ENCODE data around the gene NOTCH3.
A peak's percentile ranks its signal among the peaks of the same experiment; 100 is the strongest.

Gene NOTCH3

DNA sequence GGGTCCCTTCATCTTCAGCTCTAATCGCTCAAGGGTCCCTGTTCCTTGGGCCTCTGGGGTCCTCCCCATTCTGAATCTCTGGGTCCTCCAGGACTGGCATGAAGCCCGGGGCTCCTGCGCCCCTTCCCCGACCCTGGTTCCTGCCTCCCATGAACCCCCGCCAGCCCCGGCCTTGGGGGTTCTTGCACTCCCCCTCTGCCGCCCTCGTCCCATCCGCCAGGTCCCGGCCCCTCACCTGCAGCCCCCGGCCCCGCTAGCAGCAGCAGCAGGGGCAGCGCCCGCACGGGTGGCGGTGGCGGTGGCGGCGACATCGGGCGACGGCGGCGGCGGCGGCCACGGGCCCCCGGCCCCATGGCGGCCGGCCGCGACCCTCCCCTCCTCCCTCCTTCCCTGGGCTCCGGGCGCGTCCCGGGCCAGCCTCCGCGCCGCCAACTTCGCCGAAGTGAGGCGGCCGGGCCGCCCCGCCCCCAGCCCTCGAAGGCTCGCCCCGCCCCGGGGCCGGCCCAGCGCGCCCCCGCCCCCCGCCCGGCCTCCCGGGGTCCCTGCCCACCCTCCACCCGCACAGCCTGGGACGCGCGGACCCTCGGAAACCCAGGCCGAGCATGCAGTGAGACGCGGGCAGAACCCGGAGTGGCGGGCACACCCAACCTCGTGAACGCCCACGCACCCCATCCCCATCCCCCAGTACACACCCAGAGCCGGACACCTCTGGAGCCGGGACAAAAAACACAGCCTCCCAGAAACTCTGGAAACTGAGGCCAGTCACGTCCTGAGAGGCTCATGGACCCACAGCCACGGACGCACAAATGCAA is at the start of gene NOTCH3:
NOTCH3 (minus strand) TSS at position 443 of the 812 bp plus-strand sequence; CDS start at position 353, 90 bp downstream.
- H3K27ac ChIP-seq, result peak within 1 kb of the TSS; percentile 69 to 99 (median 90)
- peak within 1 kb of the TSS; percentile 40 to 65 (median 56) for H3K4me3 ChIP-seq

DNA sequence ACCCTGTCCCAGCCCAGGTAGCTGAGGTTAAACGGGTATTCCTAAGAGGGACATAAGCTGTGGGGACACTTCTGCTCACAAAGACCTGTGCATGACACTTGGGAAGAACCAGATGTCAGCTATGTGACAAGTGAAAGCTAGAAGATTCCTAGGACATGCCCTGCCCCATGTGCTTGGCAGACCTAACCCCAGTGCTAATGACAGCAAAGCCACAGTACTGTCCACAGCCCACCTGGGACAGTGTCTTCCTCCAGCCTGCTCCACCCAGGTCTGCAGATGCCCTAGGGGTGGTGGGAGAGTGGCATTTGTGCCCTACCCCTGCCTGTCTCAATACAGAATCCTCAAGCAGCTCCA is 49.8 kb upstream of the NOTCH3 start:
- Histone ChIP-seq H3K27ac (peak overlapping the region in 20 of 21 experiments; percentile 21 to 91 (median 77)), H3K4me3 (no peak overlapping the region)

DNA sequence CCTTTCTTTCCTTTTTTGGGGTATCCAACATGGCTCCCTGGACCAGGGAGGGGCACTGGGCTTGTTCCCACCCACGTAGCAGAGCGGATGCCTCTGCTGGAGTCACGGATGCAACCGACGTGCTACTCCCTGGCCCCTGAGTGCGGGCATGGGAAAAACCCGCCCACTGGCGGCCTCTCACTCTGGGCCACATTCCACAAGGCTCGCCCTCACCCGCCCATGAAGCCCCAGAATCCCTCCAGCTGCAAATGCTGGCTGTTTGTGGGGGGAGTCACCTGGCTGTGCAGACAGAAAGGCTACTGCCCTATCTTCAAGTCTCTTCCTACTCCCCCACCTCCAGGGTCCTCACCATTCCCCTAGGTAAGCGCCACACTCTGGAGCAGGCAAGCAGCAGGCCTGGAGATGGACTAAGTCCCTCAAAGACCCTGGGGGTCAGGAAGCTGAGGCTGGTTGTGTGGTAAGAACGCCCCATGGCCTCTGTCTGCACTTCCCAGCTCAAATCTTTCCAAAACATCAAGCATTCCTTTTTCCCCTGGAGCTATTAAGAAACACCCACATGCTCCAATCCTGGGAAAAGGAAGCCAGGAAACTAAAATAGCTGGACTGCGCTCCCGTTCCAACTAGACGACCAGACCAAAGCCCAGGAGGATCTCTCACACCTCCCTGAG is 49.3 kb upstream of the NOTCH3 start:
- Histone ChIP-seq H3K4me3 (no peak overlapping the region), H3K27ac (peak overlapping the region in 20 of 21 experiments; percentile 34 to 91 (median 80))

DNA sequence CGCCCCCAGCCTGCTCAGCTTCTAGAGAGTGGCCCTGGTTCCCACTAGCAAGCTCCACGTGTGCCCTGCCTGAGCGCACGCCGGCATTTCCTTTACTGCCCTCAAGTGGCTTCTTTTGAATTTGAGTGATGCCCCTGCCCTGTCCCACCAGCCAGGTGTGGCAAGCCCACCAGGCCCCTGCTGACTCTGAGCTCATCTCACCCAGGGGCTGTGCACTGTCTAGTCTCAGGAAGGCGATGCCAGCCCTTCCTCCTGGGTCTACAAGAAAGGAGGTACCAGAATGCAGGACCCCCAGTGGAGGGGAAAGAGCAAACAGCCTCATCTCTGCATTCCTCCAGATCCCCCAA is 48.7 kb upstream of the NOTCH3 start:
- H3K27ac ChIP-seq, result peak overlapping the region in 20 of 21 experiments; percentile 47 to 91 (median 78)
- H3K4me3 ChIP-seq, result no peak overlapping the region

DNA sequence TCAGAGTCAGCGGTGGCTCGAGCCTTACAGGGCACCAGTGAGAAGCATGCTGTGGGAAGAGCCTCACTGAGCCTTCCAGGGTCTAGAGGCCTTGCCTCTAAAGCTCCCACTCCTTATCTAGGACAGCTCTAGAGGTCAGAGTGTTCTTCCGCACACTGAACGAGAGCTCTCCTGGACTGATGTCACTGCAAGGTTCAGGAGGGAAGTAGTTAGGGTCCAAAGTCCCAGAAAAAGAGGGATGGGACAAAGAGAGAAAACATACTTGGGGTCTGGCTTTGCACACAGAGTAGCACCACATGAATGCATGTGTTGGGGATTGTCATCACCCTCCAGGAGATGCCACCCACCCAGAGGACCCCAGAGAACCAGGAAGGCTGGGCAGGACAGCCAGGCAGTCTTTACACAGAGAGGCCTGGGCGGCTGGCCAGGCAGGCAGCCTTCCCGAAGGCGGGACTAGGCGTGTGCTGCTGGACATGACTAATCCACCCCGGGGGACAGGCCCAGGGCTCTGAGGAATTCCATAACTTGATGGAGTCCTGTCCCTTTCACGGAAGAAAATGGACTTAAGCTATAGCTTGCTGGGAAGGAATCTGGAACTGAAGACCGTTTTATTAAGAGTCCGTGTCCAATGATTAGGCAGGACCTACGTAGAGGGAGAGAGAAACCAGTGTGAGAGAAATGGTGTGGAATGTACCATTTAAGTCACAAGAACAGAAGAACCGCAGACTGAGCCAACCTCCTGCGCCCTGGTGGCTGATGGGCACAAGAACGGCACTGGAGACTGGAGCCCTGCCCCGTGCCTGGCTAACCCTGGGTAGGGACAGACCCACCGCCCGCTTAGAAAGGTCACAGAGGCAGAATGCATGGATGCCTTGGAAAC is 48.1 kb upstream of the NOTCH3 start:
- no peak overlapping the region for H3K4me3 ChIP-seq
- peak overlapping the region in 20 of 21 experiments; percentile 53 to 91 (median 80) for H3K27ac ChIP-seq

DNA sequence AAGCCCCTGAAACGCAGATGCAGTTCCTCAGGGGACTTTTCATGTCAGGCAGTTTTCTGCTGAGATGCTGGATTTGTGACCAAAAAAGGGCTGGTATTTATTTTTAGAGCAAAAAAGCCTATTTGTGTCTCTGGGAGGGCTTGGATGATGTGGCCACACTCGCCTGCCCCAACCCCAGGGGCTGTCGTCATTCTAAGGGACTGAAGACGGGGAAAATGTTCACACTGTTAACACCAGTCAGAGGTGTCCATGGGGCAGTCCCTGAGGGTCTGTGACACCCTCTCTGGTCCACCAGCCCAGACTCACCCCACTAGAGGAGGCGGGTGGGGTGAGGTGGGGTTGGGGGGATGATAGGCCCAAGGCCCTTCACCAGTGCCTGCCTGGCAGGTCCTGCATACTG is 47.3 kb upstream of the NOTCH3 start:
- Histone ChIP-seq H3K4me3 (no peak overlapping the region), H3K27ac (peak overlapping the region in 20 of 21 experiments; percentile 31 to 91 (median 74))

DNA sequence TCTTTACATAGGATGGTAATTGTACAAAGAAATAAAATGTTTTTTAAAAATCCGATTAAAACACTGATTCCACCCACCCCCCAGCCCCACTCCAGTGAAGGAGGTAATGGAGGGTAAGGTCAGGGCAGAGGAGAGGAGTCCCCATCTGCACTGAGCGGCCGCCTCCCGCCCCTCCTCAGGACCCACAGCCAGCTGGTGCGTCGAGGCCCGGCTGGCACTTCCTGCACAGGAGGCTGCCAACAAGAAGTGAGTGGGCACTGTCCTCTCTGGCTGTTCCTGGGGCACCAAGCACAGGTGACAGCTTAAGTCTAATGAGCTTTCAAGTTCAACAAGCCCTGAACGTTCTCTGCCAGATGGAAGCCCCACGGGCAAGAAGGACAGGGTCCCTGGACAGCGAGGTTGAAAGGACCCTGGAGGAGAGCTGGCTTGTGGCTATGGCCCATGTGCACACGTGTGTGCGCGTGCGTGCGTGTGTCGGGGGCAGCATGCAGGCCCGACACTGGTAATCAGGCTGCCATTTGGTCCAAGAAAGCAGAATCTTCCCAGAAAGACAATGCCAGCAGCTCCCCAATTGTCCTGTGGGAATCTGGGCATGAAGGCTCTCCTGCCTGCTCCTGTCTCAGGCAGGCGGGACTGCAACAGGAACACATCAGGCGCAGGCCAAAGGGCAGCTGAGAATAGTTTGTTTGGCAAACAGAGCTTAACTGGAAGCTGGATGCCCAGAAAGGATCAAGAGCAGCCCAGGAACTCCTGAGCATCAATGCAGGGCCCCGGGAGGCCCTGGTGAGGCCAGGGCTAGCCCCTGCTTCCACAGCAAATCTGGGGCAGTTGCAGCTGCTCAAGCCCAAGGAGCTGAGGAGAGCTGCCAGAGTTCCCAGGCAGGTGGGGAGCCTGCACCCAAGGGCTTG is 46.6 kb upstream of the NOTCH3 start:
- Histone ChIP-seq H3K27ac (peak overlapping the region in 20 of 21 experiments; percentile 7 to 91 (median 74)), H3K4me3 (no peak overlapping the region)

DNA sequence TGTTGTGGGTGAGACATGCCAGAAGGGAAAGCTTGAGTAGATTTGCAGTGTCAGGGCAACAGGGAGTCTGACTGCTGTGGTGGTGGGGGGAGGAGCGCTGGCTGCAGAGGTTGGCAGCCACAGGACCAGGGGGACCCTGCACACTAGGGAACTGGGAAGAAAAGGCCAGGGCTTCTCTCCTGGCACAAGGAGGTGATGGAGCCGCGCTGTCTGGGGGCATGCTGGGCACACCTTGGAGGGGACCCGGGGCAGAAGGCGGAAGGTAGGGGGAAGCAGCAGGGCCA is 45.3 kb upstream of the NOTCH3 start:
- H3K27ac ChIP-seq, result peak overlapping the region in 11 of 21 experiments; percentile 43 to 91 (median 85)

DNA sequence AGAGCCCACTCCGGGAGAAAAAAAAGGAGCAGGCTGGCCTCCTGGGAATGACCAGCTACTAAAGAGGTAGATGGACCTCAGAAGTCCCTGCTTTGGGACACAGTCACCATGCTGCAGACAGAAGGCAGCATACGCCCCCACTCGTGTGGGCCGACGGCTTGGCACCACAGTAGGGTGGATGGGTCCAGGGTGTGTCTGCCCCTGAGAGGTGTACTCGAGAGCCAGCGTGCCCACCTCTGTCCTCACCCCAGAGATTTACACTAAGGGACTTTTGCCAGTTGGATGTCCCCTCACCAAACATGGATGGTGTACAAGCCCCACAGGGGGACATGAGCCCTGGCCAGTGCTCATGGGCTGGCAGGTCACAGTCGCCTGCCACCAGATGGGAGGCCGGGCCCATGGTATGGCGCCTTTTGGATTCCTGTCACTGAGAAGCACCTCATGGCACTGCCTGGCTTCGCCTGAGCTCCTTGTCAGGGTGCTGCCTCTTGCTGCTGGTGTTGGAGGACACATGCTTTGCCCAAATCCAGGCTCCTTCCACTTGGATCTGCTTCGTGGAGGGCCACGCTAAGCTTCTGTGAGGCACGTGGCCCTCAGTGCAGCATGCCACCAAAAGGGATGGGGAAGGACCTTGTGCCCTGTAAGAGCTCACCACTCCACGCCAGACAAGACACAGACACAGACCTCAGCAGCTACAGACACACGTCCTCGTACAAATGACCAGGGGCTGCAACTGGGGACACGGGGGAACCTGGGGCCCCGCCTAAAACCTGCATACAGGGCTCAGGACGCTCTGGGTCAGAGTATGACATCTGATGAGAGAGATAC is 44.8 kb upstream of the NOTCH3 start:
- peak overlapping the region in 11 of 21 experiments; percentile 6 to 91 (median 72) for H3K27ac ChIP-seq
- H3K4me3 ChIP-seq, result no peak overlapping the region

More for the DNA sequence above, 45.3 kb upstream of the NOTCH3 start:
- H3K4me3 ChIP-seq, result no peak overlapping the region

DNA sequence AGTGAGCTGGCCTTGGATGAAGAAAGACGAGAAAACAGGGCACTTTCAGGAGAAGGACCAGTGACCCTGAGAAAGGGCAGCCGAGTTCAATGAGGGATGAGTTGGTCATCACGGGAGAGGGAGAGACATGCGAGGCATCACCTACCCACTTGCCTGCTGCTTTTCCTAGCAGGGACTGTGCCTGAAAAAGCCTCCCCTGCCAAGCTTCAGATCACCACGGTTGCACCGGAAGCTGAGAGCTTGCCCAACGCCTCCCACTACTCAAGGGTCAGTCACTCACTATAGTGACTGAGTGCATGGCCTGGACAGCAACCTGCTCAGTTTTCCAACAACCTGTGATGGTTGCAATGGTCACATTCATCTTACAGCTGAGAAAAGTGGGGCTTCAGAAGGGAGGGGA is 44.0 kb upstream of the NOTCH3 start:
- Histone ChIP-seq H3K27ac (peak overlapping the region in 4 of 21 experiments; percentile 6 to 87 (median 30)), H3K4me3 (no peak overlapping the region)

DNA sequence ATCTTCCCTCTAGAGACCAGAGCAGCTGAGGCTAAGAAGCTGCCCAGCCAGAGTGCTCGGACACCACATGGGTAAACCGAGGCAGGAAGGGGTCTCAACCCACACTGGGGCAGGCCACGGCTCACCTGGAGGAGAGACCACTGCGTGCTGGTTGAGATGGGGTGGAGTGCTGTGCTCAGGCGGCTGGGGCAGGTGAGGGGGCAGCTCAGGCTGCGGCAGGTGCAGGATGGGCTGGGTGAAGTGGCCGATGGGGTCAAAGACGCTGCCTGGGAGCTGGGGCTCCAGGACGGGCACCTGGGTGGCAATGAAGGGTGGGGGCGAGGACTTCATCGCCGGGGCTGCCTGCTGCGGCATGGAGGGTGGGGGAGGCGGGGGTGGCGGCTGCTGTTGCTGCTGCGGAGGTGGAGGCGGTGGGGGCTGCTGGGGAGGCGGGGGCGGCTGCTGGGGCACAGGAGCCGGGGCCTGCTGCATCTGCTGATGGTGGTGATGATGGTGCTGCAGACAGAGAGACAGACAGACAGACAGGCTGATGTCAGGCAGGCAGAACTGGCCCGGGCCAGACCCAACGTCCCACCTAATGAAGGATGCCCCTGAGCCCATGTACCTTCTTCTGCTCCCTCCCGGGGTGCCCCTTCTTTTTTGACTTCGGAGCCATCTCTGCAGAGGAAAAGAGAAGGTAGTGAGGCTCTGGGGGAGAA is 43.5 kb upstream of the NOTCH3 start:
- Histone ChIP-seq H3K27ac (peak overlapping the region in 1 of 21 experiments; percentile 87), H3K4me3 (no peak overlapping the region)

DNA sequence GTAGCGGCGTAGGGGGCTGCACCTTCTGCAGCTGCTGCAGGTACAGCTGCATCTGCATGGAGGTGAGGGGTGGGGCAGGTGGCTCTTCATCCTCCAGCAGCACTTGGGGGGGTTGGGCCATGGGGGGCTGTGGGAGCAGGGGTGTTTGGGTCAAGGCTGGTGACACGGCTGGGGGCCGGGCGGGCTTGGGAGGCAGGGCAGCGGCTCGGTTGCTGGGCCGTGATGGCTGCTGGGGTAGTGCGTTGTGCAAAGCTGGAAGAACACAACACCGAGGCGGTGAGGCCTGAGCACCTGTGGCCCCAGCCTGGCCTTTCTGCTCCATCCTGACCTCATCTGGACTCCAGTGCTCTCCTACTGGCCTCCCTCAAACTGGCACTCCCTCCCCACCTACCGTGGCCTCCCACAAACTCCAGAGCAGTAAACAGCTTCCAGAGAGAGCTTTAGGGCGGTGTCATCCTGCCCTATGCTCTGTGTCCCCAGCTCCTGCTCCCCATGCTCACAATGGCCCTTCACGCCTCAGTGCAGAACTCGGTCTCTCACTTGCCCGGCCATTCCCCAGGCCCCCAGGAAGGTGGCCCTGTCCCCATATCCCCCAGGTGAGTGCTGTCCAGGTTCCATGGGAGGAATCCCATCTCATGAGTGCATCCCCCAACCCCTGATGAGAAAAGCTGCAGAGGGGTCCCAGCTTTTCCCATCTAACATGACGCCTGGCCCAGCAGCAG is 42.6 kb upstream of the NOTCH3 start:
- no peak overlapping the region for H3K4me3 ChIP-seq
- no peak overlapping the region for H3K27ac ChIP-seq

DNA sequence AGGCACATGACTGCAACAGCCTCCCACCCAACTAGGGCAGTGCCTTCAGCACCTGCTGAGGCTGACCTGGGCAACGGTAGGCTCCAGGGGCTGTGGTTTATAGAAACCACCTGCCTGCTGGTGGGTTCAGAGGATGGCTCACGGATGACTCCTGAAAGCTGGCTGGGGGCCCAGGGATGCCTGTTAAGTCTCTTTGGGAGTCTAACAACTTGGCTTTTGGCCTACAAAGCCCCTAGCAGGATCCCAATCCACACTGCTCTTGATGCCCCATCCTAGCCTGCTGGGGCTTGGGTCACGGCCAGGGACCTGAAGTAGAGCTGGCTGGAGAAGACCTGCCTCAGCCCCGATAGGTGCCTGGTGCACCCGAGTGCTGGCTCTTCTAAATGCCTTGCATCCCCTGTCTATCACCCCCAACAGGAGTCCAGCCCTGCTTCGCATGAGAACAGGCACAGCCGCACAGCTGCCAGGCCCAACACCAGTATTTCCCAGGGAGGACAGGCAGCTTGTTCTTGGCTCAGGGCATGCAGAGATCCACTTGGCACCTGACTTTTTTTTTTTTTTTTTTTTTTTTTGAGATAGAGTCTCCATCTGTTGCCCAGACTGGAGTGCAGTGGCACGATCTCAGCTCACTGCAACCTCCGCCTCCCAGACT is 40.6 kb upstream of the NOTCH3 start:
- H3K27ac ChIP-seq, result no peak overlapping the region
- H3K4me3 ChIP-seq, result no peak overlapping the region

DNA sequence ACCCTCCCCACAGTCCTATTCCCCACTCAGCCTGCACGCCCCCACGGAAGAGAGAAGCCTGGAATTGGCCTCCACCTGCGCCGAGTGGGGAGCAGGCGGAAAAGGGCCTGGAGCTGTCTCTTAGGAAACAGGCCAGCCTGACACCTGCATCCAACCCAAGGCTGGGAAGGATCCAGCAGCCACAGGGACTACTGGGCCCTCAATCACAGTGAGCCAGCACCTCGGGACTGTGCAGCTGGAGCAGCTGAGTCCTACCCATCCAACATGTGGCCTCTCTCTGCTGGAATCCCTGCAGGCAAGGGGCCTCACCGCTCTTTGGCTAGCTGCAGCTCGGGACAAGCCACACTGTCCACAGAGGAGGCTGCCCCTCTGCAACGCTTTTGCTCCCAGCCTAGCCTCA is 39.7 kb upstream of the NOTCH3 start:
- Histone ChIP-seq H3K27ac (no peak overlapping the region), H3K4me3 (no peak overlapping the region)

DNA sequence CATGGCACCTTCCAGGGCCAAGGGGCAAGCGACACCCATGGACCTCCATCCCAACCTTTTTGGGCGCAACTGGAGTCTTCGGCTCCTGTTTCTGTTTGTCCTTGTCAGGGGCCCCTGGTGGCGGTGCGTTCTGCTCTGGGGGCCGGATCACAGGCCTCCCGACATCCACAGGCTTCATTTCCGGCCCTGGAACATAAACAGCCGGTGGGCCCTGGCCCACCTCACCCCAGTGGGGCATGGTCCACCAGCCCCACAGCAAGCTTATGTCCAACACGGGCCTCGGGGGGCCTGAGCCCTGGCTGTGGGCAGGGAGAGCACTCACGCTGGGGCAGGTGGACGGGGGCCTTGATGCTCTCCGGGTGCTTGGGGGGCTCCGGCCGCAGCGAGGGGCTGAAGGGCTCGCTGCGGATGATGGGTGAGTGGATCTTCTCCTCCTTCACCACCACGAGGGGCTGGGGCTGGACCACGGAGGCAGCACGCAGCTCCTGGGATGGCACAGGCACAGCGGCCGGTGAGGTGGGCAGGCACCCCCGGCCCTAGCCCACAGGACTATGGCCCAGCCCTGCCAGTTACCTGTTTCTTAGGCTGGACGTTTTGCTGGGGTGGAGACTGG is 38.6 kb upstream of the NOTCH3 start:
- H3K4me3 ChIP-seq, result no peak overlapping the region
- H3K27ac ChIP-seq, result no peak overlapping the region

DNA sequence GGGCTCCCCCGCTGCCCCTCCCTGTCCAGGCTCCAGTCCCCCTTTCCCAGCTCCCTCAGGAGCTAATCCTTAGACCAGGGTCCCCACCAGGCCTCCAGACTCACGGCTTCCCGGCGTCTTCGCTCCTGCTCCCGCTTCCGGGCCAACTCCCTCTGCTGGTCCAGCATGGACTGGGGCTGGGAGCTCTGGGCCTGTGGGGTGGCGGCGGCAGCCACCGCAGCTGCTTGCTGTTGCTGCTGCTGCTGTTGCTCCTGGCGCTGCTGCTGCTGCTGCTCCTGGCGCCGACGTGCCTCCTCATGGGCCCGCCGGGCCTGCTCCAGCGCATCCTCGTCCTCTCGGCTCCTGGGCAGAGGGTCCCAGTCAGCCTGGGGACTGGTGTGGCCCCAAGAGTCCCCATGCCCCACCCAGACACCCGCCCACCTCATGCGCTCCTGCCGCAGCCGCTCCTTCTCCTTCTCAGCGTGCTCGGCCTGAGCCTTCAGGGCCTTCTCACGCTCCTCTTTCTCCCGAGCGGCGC is 37.9 kb upstream of the NOTCH3 start:
- no peak overlapping the region for H3K4me3 ChIP-seq
- peak overlapping the region in 3 of 21 experiments; percentile 10 to 55 (median 24) for H3K27ac ChIP-seq

Measured in skin epidermis (tissue), 12 donors.